ENCODE measurements around the gene RAB3IP.

DNA sequence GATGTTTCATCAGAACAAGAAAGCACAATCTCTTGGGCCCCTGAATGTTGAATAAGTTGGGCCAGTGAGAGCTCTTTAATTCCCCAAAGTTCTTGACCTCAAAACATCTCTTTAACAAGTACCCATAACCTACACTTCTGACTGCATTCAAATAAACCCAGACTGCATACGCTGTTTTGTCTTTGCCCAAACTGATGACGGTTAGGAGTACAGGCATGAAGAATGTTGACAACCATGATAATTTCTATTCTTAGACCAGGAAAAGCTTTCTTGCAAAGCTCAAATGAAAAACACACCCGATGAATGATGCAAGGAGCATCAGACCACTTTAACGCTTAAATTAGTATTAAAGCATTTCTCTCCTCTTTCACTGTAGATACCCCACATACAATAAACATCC is 11.7 kb upstream of the RAB3IP start:
- TF ChIP-seq, protein P1, sequence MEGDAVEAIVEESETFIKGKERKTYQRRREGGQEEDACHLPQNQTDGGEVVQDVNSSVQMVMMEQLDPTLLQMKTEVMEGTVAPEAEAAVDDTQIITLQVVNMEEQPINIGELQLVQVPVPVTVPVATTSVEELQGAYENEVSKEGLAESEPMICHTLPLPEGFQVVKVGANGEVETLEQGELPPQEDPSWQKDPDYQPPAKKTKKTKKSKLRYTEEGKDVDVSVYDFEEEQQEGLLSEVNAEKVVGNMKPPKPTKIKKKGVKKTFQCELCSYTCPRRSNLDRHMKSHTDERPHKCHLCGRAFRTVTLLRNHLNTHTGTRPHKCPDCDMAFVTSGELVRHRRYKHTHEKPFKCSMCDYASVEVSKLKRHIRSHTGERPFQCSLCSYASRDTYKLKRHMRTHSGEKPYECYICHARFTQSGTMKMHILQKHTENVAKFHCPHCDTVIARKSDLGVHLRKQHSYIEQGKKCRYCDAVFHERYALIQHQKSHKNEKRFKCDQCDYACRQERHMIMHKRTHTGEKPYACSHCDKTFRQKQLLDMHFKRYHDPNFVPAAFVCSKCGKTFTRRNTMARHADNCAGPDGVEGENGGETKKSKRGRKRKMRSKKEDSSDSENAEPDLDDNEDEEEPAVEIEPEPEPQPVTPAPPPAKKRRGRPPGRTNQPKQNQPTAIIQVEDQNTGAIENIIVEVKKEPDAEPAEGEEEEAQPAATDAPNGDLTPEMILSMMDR (IDR thresholded peaks at IDR 0.05), result no peak
- no peak for TF ChIP-seq EZH2 (IDR thresholded peaks at IDR 0.05)

Measured in neural progenitor cell (in vitro differentiated cells).